Epidermal melanocyte (primary cell): Measurements from ENCODE around the gene MCF2L.
"Not testable (repeated sequence)": the region's sequence is repeated elsewhere in the genome, so short reads cannot be mapped to it uniquely, and the experiment has no call there.

Source experiments
- DNase-seq: peaks from one replicate; pipeline ENCODE4 v3.0.0; 2011; ENCODE audit warnings: low spot score; ENCODE audit not compliant: insufficient read length

Gene MCF2L

DNA sequence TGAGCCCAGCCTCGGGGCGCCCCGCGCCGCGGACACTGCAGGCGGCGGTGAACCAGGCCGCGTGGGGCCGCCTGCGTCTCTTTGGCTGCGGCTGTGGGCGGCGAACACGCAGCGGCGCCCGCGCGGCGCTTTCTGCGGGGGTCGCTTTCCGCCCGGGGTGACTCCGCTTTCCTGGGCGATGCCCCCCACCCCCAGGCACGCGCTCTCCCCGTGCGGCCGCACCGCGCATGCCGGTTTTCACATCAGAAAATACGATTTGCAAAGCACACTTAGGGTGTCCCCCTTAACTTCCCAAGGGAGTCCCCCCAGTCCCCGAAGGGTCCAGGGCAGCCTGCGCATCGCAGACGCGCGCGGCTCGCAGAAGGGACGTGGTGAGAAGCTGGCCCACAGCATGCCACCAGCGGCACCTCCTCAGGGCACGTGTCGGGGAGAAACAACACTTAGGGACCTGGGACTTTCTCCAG is 141.9 kb downstream of the MCF2L start:
- DNase-seq: no peak

GRCh38 chr13:113111821-113112220 is 142.8 kb downstream of the MCF2L start:
- DNase-seq: not testable (repeated sequence)

- not testable (repeated sequence) for DNase-seq
These were observed 143.5 kb downstream of the MCF2L start for GRCh38 chr13:113112475-113112874.

DNA sequence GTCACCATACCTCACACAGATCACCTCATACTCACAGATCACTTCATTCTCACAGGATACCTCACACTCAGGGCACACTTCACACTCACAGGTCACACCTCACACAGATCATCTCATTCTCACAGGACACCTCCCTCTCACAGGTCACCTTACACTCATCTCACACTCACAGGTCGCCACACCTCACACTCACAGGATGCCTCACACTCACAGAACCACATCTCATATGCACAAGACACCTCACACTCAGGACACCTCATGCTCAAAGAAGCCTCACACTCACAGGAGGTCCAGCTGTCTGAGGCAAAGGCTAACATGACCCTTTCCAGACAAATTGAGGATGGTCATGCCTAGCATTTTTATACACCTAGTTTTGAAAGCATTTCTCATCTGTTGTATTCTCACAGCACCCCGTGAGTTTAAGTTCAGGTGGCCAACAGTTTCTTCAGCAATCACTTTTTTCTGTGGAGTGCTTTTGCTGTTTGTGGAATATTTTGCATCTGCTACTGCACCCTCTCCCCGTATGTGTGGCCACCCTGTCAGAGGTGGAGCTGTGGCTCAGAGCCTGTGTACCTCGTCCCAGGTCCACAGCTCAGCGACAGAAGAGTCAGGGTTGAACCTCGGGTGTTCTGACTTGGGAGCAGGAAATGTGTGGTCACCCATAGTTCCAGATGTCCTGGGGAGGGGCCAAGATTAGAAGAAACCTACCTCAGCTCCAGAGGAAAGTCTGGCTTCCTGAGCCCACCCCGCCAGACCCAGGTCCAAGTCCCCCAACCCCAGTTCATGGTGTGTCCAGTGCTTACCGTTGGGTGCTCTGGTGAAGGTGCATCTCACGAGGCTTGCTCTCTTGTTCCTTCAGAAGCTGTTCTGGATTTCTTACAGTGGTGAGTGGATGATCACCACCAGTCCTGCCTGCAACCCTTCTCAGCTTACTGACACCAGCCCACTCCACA is 144.2 kb downstream of the MCF2L start:
- DNase-seq: no peak

- DNase-seq: no peak
These were observed 144.8 kb downstream of the MCF2L start for GRCh38 chr13:113113846-113114271.

GRCh38 chr13:113114511-113115362 is 145.7 kb downstream of the MCF2L start:
- DNase-seq: no peak

- no peak for DNase-seq
These were observed 146.6 kb downstream of the MCF2L start for GRCh38 chr13:113115363-113116205.

- DNase-seq: no peak
These were observed 147.3 kb downstream of the MCF2L start for GRCh38 chr13:113116206-113116800.

DNA sequence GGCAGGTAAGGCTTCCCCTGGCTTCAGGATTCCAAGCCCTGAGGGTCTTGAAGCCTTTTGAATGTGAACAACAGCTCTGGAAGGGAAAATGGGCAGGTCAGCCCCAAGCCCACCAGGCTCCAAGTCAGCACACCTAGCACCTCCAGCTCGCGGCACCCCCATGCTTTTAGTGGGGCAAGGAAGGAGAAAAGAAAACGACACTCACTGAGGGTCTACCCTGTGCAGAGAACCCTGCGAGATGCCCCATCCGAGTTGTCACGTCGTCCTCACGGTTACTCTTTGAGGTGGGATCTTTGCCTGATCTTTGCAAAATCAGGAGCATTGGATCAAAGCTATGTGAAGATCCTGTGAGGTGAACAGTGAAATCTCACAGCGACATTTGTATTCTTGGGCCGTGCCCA is 147.9 kb downstream of the MCF2L start:
- DNase-seq: no peak

DNA sequence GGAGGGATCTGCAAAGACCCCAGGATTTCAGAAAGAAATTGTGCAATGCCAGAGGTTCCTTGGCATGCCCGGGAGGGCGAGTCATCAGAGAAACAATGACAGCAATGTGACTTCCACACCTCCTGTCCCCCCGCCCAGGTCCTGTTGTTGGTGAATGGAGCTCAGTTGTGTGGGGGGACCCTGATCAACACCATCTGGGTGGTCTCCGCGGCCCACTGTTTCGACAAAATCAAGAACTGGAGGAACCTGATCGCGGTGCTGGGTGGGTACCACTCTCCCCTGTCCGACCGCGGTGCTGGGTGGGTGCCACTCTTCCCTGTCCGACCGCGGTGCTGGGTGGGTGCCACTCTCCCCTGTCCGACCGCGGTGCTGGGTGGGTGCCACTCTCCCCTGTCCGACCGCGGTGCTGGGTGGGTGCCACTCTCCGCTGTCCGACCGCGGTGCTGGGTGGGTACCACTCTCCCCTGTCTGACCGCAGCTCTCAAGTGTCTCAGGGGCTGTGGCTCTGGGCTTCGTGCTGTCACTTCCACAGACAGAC is 148.4 kb downstream of the MCF2L start:
- no peak for DNase-seq

DNA sequence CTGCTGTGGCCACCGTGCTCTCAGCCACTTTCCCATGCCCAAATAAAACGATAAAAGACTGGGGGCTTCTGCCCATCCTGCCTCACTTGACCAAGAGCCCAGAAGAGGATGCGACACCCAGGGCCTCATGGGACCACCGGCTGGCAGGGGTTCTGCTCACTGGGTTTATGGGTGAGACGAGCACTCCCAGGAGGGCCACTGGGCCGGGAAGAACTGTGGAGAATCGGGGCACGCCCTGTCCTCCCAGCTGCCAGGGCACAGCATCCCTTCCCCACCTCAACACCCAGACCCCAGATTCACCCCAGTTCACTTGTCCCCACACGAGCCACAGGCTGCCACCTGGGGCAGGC is 148.9 kb downstream of the MCF2L start:
- no peak for DNase-seq

- DNase-seq: no peak
These were observed 149.4 kb downstream of the MCF2L start for GRCh38 chr13:113118261-113119021.

GRCh38 chr13:113119166-113119821 is 150.3 kb downstream of the MCF2L start:
- DNase-seq: no peak

DNA sequence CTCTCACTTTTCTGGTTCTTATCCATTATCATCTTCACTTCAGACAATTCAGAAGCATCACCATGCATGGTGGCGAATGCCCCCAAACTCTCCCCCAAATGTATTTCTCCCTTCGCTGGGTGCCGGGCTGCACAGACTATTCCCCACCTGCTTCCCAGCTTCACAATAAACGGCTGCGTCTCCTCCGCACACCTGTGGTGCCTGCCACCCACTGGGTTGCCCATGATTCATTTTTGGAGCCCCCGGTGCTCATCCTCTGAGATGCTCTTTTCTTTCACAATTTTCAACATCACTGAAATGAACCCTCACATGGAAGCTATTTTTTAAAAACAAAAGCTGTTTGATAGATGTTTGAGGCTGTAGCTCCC is 150.8 kb downstream of the MCF2L start:
- DNase-seq: no peak

- no peak for DNase-seq
These were observed 151.5 kb downstream of the MCF2L start for GRCh38 chr13:113120300-113121182.

- no peak for DNase-seq
These were observed 152.3 kb downstream of the MCF2L start for GRCh38 chr13:113121183-113121927.

DNA sequence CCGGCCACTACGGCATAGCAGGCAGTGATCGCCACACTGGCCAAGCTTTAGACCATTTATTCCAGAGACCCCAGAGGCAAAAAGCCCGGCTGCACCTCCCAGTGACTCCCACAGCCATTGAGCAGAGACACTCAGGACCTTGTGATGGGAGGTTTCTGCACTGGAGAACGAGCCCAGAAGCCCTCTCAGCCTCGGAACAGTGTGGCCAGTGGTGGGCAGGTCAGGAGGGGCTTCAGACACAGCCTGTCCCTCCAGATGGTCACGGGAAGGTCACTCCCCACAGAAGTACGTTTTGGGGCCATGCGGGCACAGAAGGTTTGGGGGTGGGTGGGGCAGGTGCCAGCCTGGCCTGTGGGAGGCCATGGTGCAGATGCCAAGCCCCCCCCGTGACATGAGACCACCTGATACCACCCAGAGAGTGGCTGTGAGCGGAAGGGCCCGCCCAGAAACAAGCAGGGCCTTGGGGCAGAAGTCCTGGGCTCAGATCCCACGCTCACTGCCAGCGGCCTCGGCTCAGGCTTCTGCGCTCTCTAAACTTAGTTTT is 153.0 kb downstream of the MCF2L start:
- DNase-seq: no peak
